NCI-H345 (cell line): ENCODE data around the gene ATP6V0E1.

Source experiments
- DNase-seq: peaks from one replicate; lab custom pipeline; 2025; lab: John Stamatoyannopoulos, UW

The ATP6V0E1 gene

DNA sequence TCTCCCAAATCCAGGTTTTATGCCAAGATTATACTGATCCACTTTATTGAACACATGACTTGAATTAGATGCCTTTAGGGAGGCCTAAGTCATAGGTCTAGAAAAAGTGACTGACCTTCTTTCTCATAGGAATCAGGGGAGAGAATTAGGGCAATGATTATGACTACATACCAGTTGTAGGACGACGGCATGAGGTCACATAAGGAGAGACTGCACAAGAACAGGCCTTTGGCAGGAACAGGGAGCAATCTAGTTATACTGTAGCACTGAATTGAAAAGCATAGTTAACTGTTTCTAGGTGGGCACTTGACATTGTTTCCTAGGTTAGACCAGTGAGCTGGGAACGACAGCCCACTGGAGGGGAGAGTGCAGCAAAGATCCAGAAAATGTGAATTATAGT lies 95.3 kb downstream of the ATP6V0E1 start:
- no peak for DNase-seq
